Caco-2 (cell line): ENCODE data around the gene CACNG5. TPM values are rescaled to one million over a fixed set of nuclear protein-coding genes. Genes with fewer than 3 reads are reported as not detected.

Experiments used
- BruUV-seq: library from RNA; stranded (reverse); fragments of 400-500 nt; replicated peaks from 2 replicates; lab custom pipeline; 2021; lab: Mats Ljungman, UMichigan
- CTCF ChIA-PET: fragments of 300-600 bp; sonication (Branson Sonifier 250); formaldehyde crosslinking; loops from one replicate; lab custom pipeline; 2022; ENCODE audit warnings: antibody characterized with exemption; lab: Charles Lee
- POLR2A ChIA-PET: fragments of 300-600 bp; sonication (Branson Sonifier 250); formaldehyde crosslinking; loops from one replicate; lab custom pipeline; 2022; ENCODE audit warnings: antibody characterized with exemption; lab: Charles Lee
- DNase-seq, 2 experiments: peaks; one replicate each; pipeline versions ENCODE4 v3.0.0 to v3.0.0-alpha.2; 2020 to 2022
- H3K27me3 ChIP-seq: replicated peaks from 2 replicates; pipeline ENCODE4 v1.6.0; 2011; ENCODE audit warnings: low read length; ENCODE audit not compliant: control insufficient read depth, insufficient read depth
- H3K36me3 ChIP-seq: 2 replicates; pipeline ENCODE4 v1.5.1; 2011; ENCODE audit warnings: low read length; ENCODE audit not compliant: control insufficient read depth, insufficient read depth
- H3K4me1 ChIP-seq: fragments of 250-450 bp; sonication (Bioruptor Pico); 2 replicates; pipeline ENCODE4 v1.5.1; 2020; ENCODE audit warnings: mild to moderate bottlenecking
- H3K4me3 ChIP-seq: 2 replicates; pipeline ENCODE4 v1.5.1; 2011; ENCODE audit warnings: low read depth, mild to moderate bottlenecking, control low read depth, low read length
- H3K9me3 ChIP-seq: fragments of 250-450 bp; sonication (Bioruptor Pico); 2 replicates; pipeline ENCODE4 v1.5.1; 2020; ENCODE audit warnings: mild to moderate bottlenecking, moderate library complexity
- H3K27ac Mint-ChIP-seq: one replicate; pipeline ENCODE4 v1.8.0; 2022; ENCODE audit warnings: mixed read lengths; ENCODE audit not compliant: unreplicated experiment
- H3K27me3 Mint-ChIP-seq: one replicate; pipeline ENCODE4 v1.8.0; 2022; ENCODE audit warnings: mixed read lengths; ENCODE audit not compliant: insufficient read depth, unreplicated experiment
- H3K36me3 Mint-ChIP-seq: one replicate; pipeline ENCODE4 v1.8.0; 2022; ENCODE audit warnings: mild to moderate bottlenecking, mixed read lengths; ENCODE audit not compliant: insufficient read depth, unreplicated experiment
- H3K4me1 Mint-ChIP-seq: one replicate; pipeline ENCODE4 v1.8.0; 2022; ENCODE audit warnings: low read depth, mixed read lengths; ENCODE audit not compliant: unreplicated experiment
- H3K4me3 Mint-ChIP-seq: one replicate; pipeline ENCODE4 v1.8.0; 2022; ENCODE audit warnings: mild to moderate bottlenecking, moderate library complexity, mixed read lengths; ENCODE audit not compliant: unreplicated experiment
- H3K9me3 Mint-ChIP-seq: one replicate; pipeline ENCODE4 v1.8.0; 2022; ENCODE audit warnings: mixed read lengths; ENCODE audit not compliant: unreplicated experiment
- intact Hi-C: fragments of 100-400 bp; cut with micrococcal nuclease; formaldehyde crosslinking; loops from one replicate; pipeline ENCODE4 v1.10.0; 2022; ENCODE audit not compliant: unreplicated experiment
- total RNA-seq: library from RNA; stranded (reverse); gene quantifications from 2 replicates; pipeline ENCODE4 v1.2.3, GENCODE V29; 2022
- TF ChIP-seq, protein P1 (sequence below), 2 experiments: fragments of 200-600 bp in 1 of 2; IDR thresholded peaks; 1 replicate in 1 of 2; 2 replicates in 1 of 2; pipeline versions ENCODE4 v1.5.1 to v1.8.0; 2011 to 2022; ENCODE audit warnings: antibody characterized with exemption in 1 of 2, control low read depth in 1 of 2, inconsistent platforms in 1 of 2, low read depth in 1 of 2, low read length in 1 of 2, mild to moderate bottlenecking in 1 of 2, moderate library complexity in 1 of 2; ENCODE audit not compliant: insufficient read depth in 1 of 2, severe bottlenecking in 1 of 2, unreplicated experiment in 1 of 2

The CACNG5 gene
- total RNA-seq, 1 experiment from 2014 or later, result not detected

GRCh38 chr17:66835476-66835875, 559 bp downstream of the CACNG5 start:
- no peak overlapping the region for H3K4me3 ChIP-seq
- TF ChIP-seq, protein P1, sequence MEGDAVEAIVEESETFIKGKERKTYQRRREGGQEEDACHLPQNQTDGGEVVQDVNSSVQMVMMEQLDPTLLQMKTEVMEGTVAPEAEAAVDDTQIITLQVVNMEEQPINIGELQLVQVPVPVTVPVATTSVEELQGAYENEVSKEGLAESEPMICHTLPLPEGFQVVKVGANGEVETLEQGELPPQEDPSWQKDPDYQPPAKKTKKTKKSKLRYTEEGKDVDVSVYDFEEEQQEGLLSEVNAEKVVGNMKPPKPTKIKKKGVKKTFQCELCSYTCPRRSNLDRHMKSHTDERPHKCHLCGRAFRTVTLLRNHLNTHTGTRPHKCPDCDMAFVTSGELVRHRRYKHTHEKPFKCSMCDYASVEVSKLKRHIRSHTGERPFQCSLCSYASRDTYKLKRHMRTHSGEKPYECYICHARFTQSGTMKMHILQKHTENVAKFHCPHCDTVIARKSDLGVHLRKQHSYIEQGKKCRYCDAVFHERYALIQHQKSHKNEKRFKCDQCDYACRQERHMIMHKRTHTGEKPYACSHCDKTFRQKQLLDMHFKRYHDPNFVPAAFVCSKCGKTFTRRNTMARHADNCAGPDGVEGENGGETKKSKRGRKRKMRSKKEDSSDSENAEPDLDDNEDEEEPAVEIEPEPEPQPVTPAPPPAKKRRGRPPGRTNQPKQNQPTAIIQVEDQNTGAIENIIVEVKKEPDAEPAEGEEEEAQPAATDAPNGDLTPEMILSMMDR (IDR thresholded peaks at IDR 0.05; ENCODE audit: insufficient read depth in 1 of 2, low read depth in 1 of 2, low read length in 1 of 2, severe bottlenecking in 1 of 2, unreplicated experiment in 1 of 2), result no peak
- intact Hi-C loops, result no loop called here
- no TSS peak for BruUV-seq
- H3K27ac Mint-ChIP-seq, result no peak overlapping the region
- H3K4me3 Mint-ChIP-seq, result no peak overlapping the region
- POLR2A ChIA-PET, result interaction anchor here (0.7 kb wide), 1 partner anchor 104 kb away, joined by 4 read pairs; no protein-coding TSS in a partner anchor
- no peaks in the 10 kb centered on the region for H3K9me3 Mint-ChIP-seq
- H3K27me3 Mint-ChIP-seq, result peaks cover 19% of the 10 kb centered on the region
- no peaks in the 10 kb centered on the region for H3K4me1 Mint-ChIP-seq
- CTCF ChIA-PET, result no interaction called here
- peaks cover 4% of the 10 kb centered on the region; the same call in 1 of the 2 replicates for H3K4me1 ChIP-seq
- H3K9me3 ChIP-seq, result no peaks in the 10 kb centered on the region
- DNase-seq, result peak in 1 of 2 experiments; percentile 26
- no peaks in the 10 kb centered on the region for H3K36me3 ChIP-seq
- no peaks in the 10 kb centered on the region for H3K27me3 ChIP-seq
- H3K36me3 Mint-ChIP-seq, result no peaks in the 10 kb centered on the region

- peaks cover 18% of the 10 kb centered on the region for H3K27me3 Mint-ChIP-seq
- TF ChIP-seq, protein P1 (IDR thresholded peaks at IDR 0.05; ENCODE audit: insufficient read depth in 1 of 2, low read depth in 1 of 2, low read length in 1 of 2, severe bottlenecking in 1 of 2, unreplicated experiment in 1 of 2), result no peak
- CTCF ChIA-PET, result no interaction called here
- H3K36me3 ChIP-seq, result no peaks in the 10 kb centered on the region
- POLR2A ChIA-PET, result interaction anchor here (0.7 kb wide), 1 partner anchor 105 kb away, joined by 4 read pairs; no protein-coding TSS in a partner anchor
- peak in 1 of 2 experiments; percentile 29 for DNase-seq
- intact Hi-C loops, result no loop called here
- peaks cover 4% of the 10 kb centered on the region; the same call in 1 of the 2 replicates for H3K4me1 ChIP-seq
- no peaks in the 10 kb centered on the region for H3K9me3 ChIP-seq
- no peak overlapping the region for H3K4me3 Mint-ChIP-seq
- no peaks in the 10 kb centered on the region for H3K4me1 Mint-ChIP-seq
- H3K27ac Mint-ChIP-seq, result no peak overlapping the region
- no TSS peak for BruUV-seq
- no peaks in the 10 kb centered on the region for H3K36me3 Mint-ChIP-seq
- no peaks in the 10 kb centered on the region for H3K27me3 ChIP-seq
- no peaks in the 10 kb centered on the region for H3K9me3 Mint-ChIP-seq
- no peak overlapping the region for H3K4me3 ChIP-seq
Measured at GRCh38 chr17:66836063-66837005, 1.4 kb downstream of the CACNG5 start.

- intact Hi-C loops, result no loop called here
- no peak overlapping the region for H3K27ac Mint-ChIP-seq
- BruUV-seq, result no TSS peak
- POLR2A ChIA-PET, result no interaction called here
- TF ChIP-seq, protein P1 (IDR thresholded peaks at IDR 0.05; ENCODE audit: insufficient read depth in 1 of 2, low read depth in 1 of 2, low read length in 1 of 2, severe bottlenecking in 1 of 2, unreplicated experiment in 1 of 2), result no peak
- DNase-seq, result no peak
- H3K27me3 Mint-ChIP-seq, result peaks cover 16% of the 10 kb centered on the region
- CTCF ChIA-PET, result no interaction called here
- Histone ChIP-seq H3K36me3 (no peaks in the 10 kb centered on the region), H3K4me1 (peaks cover 4% of the 10 kb centered on the region; the same call in 1 of the 2 replicates), H3K9me3 (no peaks in the 10 kb centered on the region), H3K4me3 (no peak overlapping the region), H3K27me3 (no peaks in the 10 kb centered on the region)
- H3K4me3 Mint-ChIP-seq, result no peak overlapping the region
- H3K36me3 Mint-ChIP-seq, result no peaks in the 10 kb centered on the region
- no peaks in the 10 kb centered on the region for H3K9me3 Mint-ChIP-seq
- H3K4me1 Mint-ChIP-seq, result no peaks in the 10 kb centered on the region
Measured at GRCh38 chr17:66837226-66837625, 2.3 kb downstream of the CACNG5 start.
